ENCODE data around the gene EEF1G.
A peak's percentile ranks its signal among the peaks of the same experiment; 100 is the strongest.

Gene EEF1G

DNA sequence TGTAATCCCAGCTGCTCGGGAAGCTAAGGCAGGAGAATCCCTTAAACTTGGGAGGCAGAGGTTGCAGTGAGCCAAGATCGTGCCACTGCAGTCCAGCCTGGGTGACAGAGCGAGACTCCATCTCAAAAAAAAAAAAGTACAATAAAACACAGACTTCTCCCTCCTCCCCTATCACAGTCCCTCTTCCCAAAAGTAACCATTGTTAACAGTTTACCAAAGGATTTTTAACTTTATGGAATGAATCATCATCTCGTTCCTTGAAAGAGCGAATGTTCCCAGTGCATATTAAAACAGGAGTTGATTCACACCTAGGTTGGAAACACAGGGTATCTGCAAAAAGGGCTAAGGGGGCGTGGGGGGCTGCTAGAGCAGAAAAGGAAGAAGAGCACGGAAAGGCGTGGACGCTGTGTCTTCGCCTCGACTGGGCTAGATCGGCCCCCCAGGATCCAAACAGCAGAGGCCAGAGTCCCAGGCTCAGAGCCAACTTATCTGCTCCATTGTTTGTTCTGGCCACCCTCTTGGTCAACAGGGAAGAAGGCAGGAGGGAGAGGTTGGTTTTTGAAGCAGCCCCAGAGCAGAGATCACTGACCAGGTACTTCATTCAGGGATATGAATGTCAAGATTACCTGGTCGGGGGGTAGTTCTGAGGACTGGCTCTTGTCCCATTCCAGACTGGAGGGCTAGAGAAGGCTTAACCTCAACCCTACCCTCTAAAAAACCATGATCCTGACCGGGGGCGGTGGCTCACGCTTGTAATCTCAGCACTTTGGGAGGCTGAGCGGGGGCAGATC, 25.0 kb downstream of the EEF1G start:
- DNase-seq (ENCODE audit: low read depth) = no peak
- TF ChIP-seq, protein P1, sequence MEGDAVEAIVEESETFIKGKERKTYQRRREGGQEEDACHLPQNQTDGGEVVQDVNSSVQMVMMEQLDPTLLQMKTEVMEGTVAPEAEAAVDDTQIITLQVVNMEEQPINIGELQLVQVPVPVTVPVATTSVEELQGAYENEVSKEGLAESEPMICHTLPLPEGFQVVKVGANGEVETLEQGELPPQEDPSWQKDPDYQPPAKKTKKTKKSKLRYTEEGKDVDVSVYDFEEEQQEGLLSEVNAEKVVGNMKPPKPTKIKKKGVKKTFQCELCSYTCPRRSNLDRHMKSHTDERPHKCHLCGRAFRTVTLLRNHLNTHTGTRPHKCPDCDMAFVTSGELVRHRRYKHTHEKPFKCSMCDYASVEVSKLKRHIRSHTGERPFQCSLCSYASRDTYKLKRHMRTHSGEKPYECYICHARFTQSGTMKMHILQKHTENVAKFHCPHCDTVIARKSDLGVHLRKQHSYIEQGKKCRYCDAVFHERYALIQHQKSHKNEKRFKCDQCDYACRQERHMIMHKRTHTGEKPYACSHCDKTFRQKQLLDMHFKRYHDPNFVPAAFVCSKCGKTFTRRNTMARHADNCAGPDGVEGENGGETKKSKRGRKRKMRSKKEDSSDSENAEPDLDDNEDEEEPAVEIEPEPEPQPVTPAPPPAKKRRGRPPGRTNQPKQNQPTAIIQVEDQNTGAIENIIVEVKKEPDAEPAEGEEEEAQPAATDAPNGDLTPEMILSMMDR (IDR thresholded peaks at IDR 0.05; ENCODE audit: insufficient read depth, low read depth, low read length, missing control alignments) = no peak
- H3K4me3 ChIP-seq (ENCODE audit: low read depth, low read length) = no peak overlapping the region

DNA sequence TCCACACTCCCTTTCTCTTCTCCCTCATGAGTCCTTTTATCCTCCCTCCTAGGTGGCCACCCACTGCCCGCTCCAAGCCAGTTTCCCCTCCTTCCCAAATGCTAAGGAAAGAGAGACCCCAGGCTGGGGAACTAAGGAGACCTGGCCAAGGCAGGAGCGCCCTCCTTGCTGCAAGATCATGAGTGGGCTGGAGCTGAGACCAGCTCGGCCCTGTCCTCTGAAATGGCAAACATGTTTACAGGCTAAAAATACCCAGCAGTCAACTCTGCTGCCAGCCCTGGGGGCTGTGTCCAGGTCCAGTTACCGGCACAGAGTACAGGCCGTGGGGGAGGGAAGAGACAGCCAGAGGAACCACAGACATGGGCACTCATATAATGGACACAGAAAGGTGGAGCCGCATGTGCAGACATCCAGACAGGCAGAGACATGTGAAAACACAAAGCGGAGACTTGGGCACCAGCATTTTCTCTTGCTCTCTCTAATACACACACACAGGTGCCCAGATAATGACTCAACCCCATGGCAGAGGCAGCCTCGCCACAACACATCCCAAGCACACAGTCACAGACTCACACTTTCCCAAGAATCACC, 25.9 kb downstream of the EEF1G start:
- H3K4me3 ChIP-seq (ENCODE audit: low read depth, low read length) = no peak overlapping the region
- no peak for DNase-seq (ENCODE audit: low read depth)

GRCh38 chr11:62546929-62547625, 26.6 kb downstream of the EEF1G start:
- H3K4me3 ChIP-seq (ENCODE audit: low read depth, low read length) = peak overlapping the region; percentile 77
- no peak for DNase-seq (ENCODE audit: low read depth)
- TF ChIP-seq, protein P1 (IDR thresholded peaks at IDR 0.05; ENCODE audit: insufficient read depth, low read depth, low read length, missing control alignments) = no peak

More for the DNA sequence above, 25.9 kb downstream of the EEF1G start:
- TF ChIP-seq, protein P1 (IDR thresholded peaks at IDR 0.05; ENCODE audit: insufficient read depth, low read depth, low read length, missing control alignments) = no peak

GRCh38 chr11:62546244-62546928, 27.3 kb downstream of the EEF1G start, which contains the start of gene AHNAK:
TSS of gene AHNAK (minus strand) at chr11:62546806. CDS start at chr11:62536098, 10,708 bp downstream.
- peak; percentile 79 for DNase-seq (ENCODE audit: low read depth)
- peak within 1 kb of the TSS; percentile 77 for H3K4me3 ChIP-seq (ENCODE audit: low read depth, low read length)
- TF ChIP-seq, protein P1 (IDR thresholded peaks at IDR 0.05; ENCODE audit: insufficient read depth, low read depth, low read length, missing control alignments) = no peak

DNA sequence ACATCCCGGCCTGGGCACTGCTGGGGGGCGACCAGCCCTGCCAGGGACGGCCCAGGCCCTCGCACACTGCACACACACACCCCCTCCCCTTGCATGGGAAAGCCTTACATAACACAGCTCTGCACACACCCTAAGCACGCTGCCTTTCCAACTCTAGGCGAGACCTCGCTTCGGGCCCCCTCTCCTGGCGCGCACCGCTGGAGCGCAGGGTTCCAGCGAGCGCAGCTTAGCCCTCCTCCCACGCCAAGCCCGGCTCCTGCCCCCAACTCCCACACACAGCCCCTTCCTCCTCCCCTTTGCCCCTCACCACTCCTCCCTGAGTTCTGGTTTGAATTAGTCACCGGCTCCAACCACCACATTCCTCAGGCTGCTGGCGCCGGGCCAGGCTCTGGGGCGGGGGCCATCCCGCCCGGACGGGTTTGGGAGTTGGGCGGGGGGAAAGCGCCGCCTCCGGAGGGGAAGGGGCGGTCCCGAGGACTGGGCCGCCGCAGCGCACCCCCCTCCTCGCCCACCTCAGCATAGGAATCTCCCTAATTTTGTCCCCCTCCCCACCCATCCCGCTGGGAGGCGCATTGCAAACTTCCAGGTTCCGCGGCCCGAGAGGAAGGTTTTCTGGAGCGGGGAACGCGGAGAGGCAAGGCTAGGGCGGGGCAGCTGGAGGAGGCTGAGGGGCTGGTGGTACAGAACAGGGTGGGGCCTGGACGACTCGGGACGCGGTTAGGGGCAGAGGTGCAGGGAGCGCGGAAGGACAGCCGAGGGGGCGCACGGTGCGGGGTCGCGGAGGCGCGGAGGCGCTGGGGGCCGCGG, 28.1 kb downstream of the EEF1G start:
- H3K4me3 ChIP-seq (ENCODE audit: low read depth, low read length) = peak overlapping the region; percentile 77
- TF ChIP-seq, protein P1 (IDR thresholded peaks at IDR 0.05; ENCODE audit: insufficient read depth, low read depth, low read length, missing control alignments) = no peak
- DNase-seq (ENCODE audit: low read depth) = peak; percentile 47
